Endothelial cell (in vitro differentiated cells): ENCODE measurements around the gene PON3. TPM values are rescaled to one million over a fixed set of nuclear protein-coding genes. Genes with fewer than 3 reads are reported as not detected.

Experiments
- DNase-seq: peaks from one replicate; pipeline ENCODE4 v3.0.0; 2021; ENCODE audit warnings: low spot score
- H3K27ac Mint-ChIP-seq: one replicate; pipeline ENCODE4 v1.8.0; 2021; ENCODE audit warnings: mixed read lengths, inconsistent platforms; ENCODE audit not compliant: unreplicated experiment
- H3K27me3 Mint-ChIP-seq: one replicate; pipeline ENCODE4 v1.8.0; 2021; ENCODE audit warnings: mild to moderate bottlenecking, moderate library complexity, mixed read lengths, inconsistent platforms; ENCODE audit not compliant: unreplicated experiment
- H3K36me3 Mint-ChIP-seq: one replicate; pipeline ENCODE4 v1.8.0; 2021; ENCODE audit warnings: mild to moderate bottlenecking, low read depth, mixed read lengths, inconsistent platforms; ENCODE audit not compliant: unreplicated experiment
- H3K4me1 Mint-ChIP-seq: one replicate; pipeline ENCODE4 v1.8.0; 2021; ENCODE audit warnings: mild to moderate bottlenecking, mixed read lengths, inconsistent platforms; ENCODE audit not compliant: unreplicated experiment
- H3K4me3 Mint-ChIP-seq: one replicate; pipeline ENCODE4 v1.8.0; 2021; ENCODE audit warnings: mild to moderate bottlenecking, mixed read lengths, inconsistent platforms; ENCODE audit not compliant: unreplicated experiment
- H3K9me3 Mint-ChIP-seq: one replicate; pipeline ENCODE4 v1.8.0; 2021; ENCODE audit warnings: mixed read lengths, inconsistent platforms; ENCODE audit not compliant: unreplicated experiment
- long read RNA-seq: library from polyadenylated mRNA; unstranded; transcript quantifications from one replicate; pipeline ENCODE4 v2.0.0, GENCODE V29; 2020; ENCODE audit not compliant: unreplicated experiment
- total RNA-seq: library from RNA; stranded (reverse); fragmentation: NEBNext Ultra II Directional; extraction: Animal tissue kit (Norgen Biotek cat#: 25700); gene quantifications from one replicate; pipeline ENCODE4 v1.2.1, GENCODE V29; 2021; ENCODE audit not compliant: unreplicated experiment
- TF ChIP-seq, protein P1 (sequence below): fragments of 200-600 bp; sonication (generic); IDR thresholded peaks from one replicate; pipeline ENCODE4 v1.5.0; 2021; ENCODE audit warnings: antibody characterized with exemption; ENCODE audit not compliant: unreplicated experiment

The PON3 gene
- 50.9 TPM for total RNA-seq
- long read RNA-seq, partial matches to known transcripts = 1 of 33 reads
- long read RNA-seq, other reads (novel, unspliced or antisense) = 28 of 33 reads

DNA sequence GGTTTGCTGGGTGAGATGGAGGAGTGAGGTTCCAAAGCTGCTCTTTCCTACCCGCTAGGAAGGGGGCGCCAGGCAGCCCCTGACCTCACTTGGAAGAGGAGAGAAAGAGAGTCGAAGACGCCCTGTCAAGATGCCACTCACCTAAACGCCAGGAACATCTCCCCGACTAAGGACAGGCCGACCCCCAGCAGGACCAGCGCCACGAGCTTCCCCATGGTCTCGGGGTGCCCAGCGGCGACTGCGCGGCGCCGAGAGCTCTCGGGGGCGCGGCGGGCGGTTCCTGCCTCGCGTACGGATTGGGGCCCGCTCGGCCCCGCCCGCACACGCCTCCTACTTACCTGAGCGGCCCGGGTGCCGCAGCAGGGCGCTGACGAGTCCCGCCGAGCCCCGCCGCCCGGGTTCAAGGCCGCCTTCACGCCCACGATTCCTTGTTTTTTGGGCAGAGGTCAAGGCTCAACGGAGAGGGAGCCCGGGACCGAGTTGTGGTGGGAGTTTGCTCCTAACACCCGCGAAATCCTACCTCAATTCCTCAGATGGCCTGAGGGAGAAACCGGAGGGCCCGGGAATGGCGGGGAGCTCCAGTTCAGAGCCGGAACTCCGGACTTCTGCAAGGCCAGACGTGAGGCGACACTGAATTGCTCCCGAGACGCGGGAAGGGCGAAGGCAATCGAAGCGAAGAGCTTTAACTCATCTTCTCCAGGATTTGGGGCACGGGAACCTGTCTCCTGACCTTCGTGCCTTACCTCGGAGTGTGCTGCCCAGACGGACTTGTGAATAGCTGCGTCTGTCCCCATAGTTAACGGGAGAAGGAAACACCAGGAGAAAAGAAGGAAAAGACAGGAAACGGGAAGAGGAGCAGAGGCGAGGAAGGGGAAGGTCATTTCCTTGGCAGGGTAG lies at the start of gene PON3:
Gene PON3 (minus strand): TSS at position 240 of the 897 bp plus-strand sequence. CDS start 25 bp downstream, at position 215.
- H3K4me3 Mint-ChIP-seq = peak within 1 kb of the TSS; percentile 94

DNA sequence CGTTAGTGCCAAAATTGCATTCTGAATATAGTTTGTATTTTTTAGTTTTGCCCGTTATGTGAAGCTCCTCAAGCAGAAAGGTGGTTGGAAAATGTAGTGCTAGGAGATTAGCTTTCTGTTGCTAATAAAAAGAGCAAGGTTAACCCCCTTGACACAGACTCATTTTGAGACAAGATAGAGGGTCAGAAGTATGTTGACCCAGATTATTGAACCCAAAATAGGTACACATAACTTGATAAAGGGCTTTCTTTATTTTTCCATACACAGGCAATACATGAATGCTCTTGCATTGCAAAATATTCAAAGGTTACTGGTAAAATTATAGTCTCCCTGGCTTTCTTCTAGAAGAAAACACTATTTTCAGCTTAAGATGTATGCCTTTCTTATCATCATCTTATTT lies 48.6 kb upstream of the PON3 start:
- Mint-ChIP-seq H3K9me3 (no peaks in the 10 kb centered on the region), H3K27me3 (peaks cover 3% of the 10 kb centered on the region), H3K4me1 (no peaks in the 10 kb centered on the region), H3K4me3 (no peak overlapping the region), H3K27ac (no peak overlapping the region), H3K36me3 (no peaks in the 10 kb centered on the region)
- no peak for DNase-seq
- TF ChIP-seq, protein P1, sequence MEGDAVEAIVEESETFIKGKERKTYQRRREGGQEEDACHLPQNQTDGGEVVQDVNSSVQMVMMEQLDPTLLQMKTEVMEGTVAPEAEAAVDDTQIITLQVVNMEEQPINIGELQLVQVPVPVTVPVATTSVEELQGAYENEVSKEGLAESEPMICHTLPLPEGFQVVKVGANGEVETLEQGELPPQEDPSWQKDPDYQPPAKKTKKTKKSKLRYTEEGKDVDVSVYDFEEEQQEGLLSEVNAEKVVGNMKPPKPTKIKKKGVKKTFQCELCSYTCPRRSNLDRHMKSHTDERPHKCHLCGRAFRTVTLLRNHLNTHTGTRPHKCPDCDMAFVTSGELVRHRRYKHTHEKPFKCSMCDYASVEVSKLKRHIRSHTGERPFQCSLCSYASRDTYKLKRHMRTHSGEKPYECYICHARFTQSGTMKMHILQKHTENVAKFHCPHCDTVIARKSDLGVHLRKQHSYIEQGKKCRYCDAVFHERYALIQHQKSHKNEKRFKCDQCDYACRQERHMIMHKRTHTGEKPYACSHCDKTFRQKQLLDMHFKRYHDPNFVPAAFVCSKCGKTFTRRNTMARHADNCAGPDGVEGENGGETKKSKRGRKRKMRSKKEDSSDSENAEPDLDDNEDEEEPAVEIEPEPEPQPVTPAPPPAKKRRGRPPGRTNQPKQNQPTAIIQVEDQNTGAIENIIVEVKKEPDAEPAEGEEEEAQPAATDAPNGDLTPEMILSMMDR = no peak

More for the DNA sequence above, at the start of gene PON3:
- DNase-seq = peak; percentile 63
- TF ChIP-seq, protein P1 = peak; percentile 47
- Mint-ChIP-seq H3K27ac (peak within 1 kb of the TSS; percentile 97), H3K4me1 (peaks cover 44% of the 10 kb centered on the region), H3K36me3 (peaks cover 13% of the 10 kb centered on the region), H3K27me3 (peaks cover 6% of the 10 kb centered on the region), H3K9me3 (no peaks in the 10 kb centered on the region)

DNA sequence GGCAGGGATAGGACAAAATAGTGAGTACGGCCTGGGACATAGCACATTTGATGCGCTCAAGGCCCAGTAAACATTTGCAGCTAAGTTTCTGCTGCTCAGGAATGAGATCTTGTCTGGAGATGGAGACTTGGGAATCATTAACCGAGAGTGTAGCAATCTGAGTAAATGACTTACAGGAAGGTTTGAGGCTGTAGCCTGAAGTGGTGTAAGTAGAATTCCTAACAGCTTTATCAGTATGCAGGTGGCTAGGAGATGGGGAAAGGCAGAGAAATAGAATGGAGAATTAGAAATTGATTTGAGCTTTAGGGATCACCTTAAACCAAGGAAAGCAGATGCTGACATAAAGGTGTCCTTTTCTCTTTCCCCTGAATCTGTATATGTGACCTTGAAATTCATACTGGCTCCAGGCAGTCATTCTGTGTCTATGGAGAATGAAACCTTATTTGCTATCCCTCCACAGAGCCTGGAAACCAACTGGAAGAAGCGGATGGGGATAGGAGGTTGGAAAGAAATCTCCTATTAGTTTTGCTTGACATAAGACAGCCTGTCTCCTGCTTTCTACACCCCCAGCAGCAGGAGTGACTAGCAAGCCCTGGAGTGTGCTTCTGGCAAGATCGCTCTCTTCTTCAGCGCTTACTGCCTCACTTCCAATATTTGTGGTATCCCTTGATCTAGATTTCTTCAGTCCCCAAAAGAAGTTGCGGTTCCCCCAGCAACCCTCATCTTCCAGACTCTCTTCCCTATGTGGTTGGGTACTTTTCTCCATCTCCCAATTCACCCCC lies 45.1 kb upstream of the PON3 start:
- H3K9me3 Mint-ChIP-seq = no peaks in the 10 kb centered on the region
- H3K36me3 Mint-ChIP-seq = no peaks in the 10 kb centered on the region
- H3K27ac Mint-ChIP-seq = no peak overlapping the region
- DNase-seq = no peak
- H3K4me1 Mint-ChIP-seq = peaks cover 7% of the 10 kb centered on the region
- TF ChIP-seq, protein P1 = no peak
- H3K27me3 Mint-ChIP-seq = peaks cover 3% of the 10 kb centered on the region
- H3K4me3 Mint-ChIP-seq = no peak overlapping the region

DNA sequence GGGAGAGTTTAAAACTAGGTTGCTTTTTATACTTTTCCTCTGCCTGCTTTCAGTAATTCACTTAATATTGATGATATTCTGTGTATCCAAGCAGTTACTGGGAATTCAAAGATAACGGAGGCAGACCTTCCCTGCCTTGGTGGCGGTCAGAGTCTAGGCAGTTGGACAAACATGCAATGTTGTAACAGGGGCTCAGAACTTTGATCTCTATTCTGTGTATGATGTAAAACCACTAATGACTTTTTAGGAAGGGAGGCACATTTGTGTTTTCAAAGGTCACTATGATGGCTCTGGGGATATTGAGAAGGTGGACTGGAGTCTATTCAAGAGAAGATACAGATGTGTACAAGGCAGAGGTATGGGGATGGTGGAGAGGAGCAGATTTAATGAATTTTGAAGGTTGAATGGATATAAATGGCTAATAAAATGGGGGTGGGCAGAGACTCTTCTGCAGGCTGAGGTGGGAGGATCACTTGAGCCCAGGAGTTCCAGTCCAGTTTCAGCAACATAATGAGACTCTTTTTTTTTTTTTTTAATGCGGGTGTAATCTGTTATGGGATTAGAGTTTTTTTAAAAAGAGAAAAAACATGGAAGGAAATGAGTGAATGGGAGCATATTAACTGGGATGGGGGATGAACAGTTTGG lies 44.3 kb upstream of the PON3 start:
- TF ChIP-seq, protein P1 = no peak
- no peaks in the 10 kb centered on the region for H3K36me3 Mint-ChIP-seq
- peaks cover 3% of the 10 kb centered on the region for H3K27me3 Mint-ChIP-seq
- no peaks in the 10 kb centered on the region for H3K9me3 Mint-ChIP-seq
- DNase-seq = no peak
- no peak overlapping the region for H3K4me3 Mint-ChIP-seq
- peaks cover 9% of the 10 kb centered on the region for H3K4me1 Mint-ChIP-seq
- no peak overlapping the region for H3K27ac Mint-ChIP-seq
